D341Med (cell line): ENCODE results near the gene TCEANC2.
"Not testable (repeated sequence)": the region's sequence is repeated elsewhere in the genome, so short reads cannot be mapped to it uniquely, and the experiment has no call there.

Source experiments
- DNase-seq: peaks from one replicate; pipeline ENCODE4 v3.0.0; 2012; ENCODE audit warnings: low spot score

Gene TCEANC2

DNA sequence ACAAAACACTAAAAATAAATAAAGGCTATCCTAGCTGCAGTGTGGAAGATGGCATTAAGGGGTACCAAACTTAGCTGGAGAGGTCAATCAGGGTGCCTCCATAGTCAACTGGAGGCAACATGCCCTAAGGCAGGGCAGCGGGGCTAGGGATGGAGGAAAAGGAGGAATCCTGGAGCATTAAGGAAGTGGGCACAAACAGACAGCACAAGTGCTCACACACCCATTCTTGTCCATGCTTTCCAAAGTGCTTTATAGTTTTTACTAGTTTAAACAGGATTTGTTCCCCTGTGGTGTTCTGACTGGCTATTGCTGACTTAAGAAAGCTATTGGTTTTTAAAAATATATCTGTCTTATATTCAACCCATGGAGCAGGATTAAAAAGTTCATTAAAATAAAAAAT lies 33.3 kb downstream of the TCEANC2 start:
- no peak for DNase-seq

GRCh38 chr1:54088385-54088784 lies 35.0 kb downstream of the TCEANC2 start:
- no peak for DNase-seq

- no peak for DNase-seq
Measured at GRCh38 chr1:54091666-54092065, 38.3 kb downstream of the TCEANC2 start.

- DNase-seq = no peak
Measured at GRCh38 chr1:54094001-54094729, 40.8 kb downstream of the TCEANC2 start.

DNA sequence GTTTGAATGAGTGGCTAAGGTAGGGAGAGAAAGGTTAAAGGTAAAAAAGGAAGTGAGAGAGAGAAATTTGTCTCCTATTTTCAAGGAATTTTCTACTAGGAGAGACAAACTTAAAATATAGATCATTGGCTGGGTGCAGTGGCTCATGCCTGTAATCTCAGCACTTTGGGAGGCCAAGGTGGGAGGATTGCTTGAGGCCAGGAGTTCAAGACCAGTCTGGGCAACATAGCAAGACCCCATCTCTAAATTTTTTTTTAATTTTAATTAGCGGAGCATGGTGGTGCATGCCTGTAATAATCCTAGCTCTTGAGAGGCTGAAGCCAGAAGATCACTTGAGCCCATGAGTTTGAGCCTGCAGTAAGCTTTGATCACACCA lies 41.3 kb downstream of the TCEANC2 start:
- not testable (repeated sequence) for DNase-seq

DNA sequence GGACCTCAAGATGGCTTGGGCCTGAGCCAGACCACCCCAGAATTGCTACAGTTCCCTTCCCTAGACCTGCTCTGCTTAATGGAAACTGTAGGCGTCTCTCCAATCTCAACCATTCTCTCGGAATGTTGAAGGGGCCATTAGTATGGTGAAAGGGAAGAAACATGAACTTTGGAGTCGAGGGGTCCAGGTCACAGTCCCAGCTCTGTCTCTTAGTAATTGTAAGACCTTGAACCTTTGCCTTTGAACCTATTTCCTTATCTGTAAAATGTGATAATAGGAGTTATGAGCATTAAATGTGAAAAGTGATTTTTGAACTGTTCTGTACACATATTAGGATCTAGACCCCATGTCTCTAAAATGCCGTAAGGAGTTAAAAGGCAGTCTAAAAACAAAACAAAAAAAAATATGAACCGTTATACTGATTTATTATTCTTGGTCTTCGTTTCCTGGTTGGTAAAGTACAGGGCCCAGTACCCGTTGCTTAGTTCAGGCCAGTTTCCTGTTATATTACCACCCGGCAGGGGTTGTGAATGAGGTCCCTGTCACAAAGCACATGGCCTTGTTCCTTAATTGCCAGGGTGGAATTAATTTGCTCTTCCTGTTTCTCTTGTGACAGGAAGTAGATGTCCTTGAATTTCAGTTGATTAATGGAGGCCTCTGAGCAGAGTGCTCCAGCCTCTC lies 42.3 kb downstream of the TCEANC2 start:
- DNase-seq = no peak

DNA sequence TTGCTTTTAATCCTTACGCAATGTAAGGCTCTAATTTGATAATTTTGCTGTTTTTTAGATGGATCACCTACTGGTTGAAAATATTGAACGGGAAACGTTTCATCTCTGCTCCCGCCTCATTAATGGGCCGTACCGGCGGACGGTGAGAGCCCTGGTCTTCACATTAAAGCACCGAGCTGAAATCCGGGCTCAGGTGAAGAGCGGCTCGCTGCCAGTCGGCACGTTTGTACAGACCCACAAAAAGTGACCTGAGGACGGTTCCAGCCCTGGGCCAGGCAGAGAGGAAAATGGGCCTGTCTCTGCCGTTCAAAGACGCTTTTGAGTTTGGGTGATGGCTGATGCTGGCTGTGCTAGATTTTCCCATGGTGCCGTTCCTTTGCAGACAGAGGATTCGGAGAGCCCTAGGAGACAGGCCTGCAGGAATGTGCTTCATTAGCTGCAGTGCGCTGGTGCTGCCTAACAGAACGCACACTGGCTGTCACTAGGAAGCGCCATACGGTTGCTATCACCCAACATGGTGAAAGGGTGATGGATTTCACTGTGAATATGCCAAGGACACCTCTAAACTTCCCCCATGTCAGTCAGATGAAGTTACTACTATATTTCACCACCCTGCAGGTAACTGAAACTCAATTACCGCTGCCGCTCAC lies 42.9 kb downstream of the TCEANC2 start:
- DNase-seq = no peak

- no peak for DNase-seq
Measured at GRCh38 chr1:54096877-54097240, 43.5 kb downstream of the TCEANC2 start.

DNA sequence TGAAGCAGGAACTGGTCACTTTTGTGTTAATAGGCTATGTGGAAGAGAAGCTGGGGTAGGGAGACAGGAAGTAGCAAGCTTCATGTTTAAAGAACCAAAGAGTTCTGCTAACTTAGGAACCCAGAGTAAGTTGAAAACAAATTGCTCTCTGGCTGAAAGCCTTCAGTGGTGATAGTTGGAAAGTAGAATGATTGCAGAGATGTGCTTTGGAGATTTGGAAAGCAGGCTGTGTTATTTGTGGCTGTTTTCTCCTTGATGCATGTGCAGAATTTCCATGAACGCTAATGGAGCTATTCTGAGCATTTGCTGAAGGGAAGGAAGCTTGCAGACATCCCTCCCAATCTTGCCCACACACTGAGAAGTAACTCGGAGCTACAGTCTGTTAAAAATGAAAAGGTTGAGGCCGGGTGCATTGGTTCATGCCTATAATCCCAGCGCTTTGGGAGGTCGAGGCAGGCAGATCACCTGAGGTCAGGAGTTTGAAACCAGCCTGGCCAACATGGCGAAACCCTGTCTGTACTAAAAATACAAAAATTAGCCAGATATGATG lies 45.7 kb downstream of the TCEANC2 start:
- no peak for DNase-seq

GRCh38 chr1:54100500-54100899 lies 47.1 kb downstream of the TCEANC2 start:
- no peak for DNase-seq

DNA sequence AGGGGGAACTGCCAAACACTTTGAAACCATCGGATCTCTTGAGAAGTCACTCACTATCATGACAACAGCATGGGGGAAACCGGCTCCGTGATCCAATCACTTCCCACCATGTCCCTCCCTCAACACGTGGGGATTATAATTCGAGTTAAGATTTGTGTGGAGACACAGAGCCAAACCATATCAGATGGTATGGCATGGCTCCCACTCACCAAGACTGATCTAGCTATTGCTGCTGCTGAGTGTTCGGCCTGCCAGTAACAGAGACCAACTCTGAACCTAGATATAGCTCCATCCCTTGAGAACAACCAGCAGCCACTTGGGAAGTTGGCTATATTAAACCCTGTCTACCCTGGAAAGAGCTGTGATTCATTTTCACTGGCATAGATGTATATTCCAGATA lies 50.0 kb downstream of the TCEANC2 start:
- no peak for DNase-seq

DNA sequence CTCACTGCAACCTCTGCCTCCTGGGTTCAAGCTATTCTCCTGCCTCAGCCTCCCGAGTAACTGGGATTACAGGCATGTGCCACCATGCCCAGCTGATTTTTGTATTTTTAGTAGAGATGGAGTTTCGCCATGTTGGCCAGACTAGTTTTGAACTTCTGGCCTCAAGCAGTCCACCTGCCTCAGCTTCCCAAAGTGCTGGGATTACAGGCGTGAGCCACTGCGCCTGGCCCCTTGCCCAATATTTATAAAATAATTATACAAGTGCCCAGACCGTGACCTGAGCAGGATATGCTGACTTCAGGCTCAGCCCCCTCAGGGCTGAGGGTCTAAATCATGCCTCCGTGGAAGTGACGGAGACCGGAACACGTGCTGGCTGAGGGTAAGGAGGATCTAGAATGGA lies 51.2 kb downstream of the TCEANC2 start:
- not testable (repeated sequence) for DNase-seq

- DNase-seq = no peak
Measured at GRCh38 chr1:54105080-54105479, 51.7 kb downstream of the TCEANC2 start.

GRCh38 chr1:54105736-54106269 lies 52.4 kb downstream of the TCEANC2 start:
- DNase-seq = no peak

DNA sequence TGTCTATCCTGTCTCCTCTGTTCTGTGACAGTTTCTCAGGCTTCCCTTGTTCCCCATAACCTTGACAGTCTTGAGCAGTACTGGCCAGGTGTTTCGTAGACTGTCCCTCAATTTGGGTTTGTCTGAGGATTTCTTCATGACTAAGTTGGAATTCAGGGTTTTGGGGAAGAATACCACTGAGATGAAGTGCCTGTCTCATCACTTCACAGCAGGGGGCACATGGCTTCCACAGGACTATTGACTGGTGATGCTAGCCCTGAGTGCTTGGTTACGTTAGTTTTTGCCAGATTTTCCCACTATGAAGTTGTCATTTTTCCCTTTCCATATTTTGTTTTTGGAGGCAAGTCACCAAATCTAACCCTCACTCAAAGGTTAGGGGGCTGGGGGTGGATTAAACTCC lies 53.7 kb downstream of the TCEANC2 start:
- DNase-seq = no peak

DNA sequence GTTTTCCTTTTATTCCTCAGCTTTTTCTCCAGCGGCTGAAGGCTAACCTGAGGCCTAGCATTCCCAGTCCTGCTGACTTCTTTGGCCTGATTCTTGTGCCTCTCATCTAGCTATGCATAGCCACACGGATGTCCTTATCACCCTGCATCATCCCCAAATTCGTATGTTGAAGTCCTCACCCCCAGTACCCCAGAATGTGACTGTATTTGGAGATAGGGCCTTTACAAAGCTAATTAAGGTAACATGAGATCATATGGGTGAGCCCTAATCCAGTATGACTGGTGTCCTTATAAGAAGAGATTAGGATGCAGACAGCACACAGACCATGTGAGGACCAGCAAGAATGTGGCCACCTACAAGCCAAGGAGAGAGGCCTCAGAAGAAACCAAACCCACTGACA lies 54.7 kb downstream of the TCEANC2 start:
- DNase-seq = no peak

- DNase-seq = no peak
Measured at GRCh38 chr1:54109129-54110090, 56.0 kb downstream of the TCEANC2 start.

DNA sequence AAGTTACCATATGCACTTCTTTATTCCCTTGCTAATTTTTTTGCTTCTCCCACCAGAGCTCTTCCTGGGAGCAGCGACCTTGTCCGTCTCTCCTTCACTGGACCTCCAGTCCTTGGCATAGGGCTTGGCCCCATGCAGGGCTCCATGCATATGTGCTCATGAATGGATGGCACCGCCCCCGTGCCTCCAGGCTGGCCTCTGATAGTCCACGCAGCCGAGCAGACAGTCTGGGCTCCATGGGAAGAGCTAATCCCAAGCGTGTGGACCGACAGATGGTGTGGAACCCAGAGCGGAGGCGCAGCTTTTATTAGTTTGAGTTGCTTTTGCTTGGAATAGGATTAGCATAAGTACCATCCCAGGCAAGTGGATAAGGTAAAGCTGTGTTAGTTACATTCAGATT lies 57.6 kb downstream of the TCEANC2 start:
- peak; percentile 92 for DNase-seq

DNA sequence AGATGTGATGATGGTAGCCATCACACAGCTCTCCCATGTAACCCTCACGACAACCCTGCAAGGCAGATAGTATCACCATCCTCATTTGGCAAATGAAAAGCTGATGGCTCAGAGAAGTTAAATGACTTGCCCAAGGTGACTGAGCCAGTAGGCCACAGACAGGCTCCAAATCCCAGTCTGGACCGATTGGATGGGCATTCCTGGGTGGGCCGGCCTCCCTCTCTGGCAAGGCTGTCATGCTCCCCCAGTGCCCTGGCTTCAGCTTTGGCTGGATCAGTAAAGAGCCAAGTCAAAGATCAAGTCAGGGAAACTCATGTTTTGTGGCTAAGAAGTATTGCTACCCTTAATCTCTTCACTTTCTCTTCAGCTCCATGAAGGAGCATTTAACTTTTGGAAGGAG lies 58.2 kb downstream of the TCEANC2 start:
- DNase-seq = no peak

DNA sequence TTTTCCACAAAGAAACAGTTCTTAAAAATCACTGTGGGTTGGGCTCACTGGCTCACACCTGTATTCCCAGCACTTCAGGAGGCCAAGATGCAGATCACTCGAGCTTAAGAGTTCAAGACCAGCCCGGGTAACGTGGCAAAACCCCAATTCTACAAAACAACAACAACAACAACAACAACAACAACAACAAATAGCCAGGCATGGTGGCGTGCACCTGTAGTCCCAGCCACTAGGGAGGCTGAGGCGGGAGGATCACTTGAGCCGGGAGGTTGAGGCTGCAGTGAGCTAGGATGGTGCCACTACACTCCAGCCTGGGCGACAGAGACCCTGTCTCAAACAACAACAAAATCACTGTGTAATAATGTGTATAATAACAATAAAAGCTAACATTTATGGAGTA lies 58.6 kb downstream of the TCEANC2 start:
- DNase-seq = no peak

DNA sequence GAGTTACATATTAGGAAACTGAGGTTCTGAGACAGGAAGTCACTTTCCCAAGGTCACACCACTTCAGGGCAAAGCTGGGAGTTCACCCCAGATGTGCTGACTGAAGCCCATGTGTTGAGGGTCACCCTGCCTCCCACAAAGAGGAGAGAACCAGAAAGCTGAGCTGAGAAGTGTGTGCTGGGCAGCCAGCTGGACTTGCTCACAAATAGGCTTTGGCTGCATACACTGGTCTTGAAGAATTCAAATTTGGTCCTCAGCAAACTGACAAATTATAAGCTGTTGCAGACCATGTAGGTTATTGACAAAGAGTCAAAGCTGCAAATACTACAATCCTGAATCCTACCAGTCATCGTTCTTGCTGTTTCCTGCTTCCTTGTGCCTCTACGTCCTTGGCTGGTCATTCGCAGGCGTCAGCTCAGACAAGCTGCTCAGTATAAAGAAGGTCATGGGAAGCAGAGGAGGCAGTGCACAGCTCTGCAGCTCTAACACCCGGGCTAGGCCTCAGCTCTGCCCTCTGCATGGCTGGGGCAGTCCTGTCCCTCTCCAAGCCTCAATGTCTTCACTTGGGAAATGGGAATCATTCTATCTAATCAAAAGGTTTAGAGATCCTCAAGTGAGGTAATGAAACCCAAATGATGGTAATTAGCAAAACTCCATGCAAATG lies 59.4 kb downstream of the TCEANC2 start:
- no peak for DNase-seq
